ENCODE results near the gene PARD3. TPM values are rescaled to one million over a fixed set of nuclear protein-coding genes. Genes with fewer than 3 reads are reported as not detected.
"Not testable (repeated sequence)": the region's sequence is repeated elsewhere in the genome, so short reads cannot be mapped to it uniquely, and the experiment has no call there.

The PARD3 gene
- polyA plus RNA-seq, 3 donors from 2014 or later = 0.72 TPM; not detected in 2

DNA sequence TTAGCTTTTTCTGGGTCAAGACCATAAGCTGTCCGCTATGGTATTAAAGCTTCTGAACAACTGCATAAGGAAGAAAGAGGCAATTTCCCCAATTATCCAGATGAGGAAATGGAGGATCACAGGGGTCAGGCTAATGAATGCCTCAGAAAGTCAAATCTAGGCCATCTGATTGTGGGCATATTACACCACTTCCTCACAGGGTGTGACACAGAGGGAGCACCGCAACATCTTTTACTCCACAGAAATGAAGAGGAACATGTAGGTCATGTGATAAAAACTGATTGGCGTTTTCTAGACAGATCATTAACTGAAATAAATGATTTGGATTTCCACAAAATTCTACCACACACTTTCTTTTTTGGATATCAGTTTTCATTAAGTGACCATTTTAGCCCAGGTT lies 384.4 kb downstream of the PARD3 start:
- Mint-ChIP-seq H3K27ac (no peak overlapping the region), H3K27me3 (ENCODE audit: low read depth in 3 of 3) (peaks cover 0 to 2% (median 1%) of the 10 kb centered on the region in 3 donors), H3K4me3 (no peak overlapping the region), H3K4me1 (peaks cover 0 to 5% of the 10 kb centered on the region in 2 donors), H3K9me3 (no peaks in the 10 kb centered on the region), H3K36me3 (no peaks in the 10 kb centered on the region)
- DNase-seq = no peak

DNA sequence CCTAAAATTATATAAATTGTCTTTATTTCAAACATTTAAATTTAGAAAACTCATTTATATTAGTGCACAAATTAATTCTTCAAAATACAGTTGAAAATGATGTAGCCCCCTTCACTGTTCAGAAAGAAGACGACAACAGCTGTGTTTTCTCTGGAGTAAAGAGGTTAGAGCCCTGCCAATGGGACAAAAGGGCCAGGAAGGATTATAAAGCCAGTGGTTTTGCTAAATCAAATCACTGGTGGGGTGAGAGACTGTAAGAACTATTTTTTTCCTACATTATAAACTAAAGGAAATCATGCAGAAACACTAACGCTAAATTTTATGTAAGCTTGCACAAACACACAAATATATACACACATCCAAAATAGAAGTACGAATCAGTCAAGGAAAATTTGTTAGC lies 386.6 kb downstream of the PARD3 start:
- no peak overlapping the region for H3K27ac Mint-ChIP-seq
- no peak for DNase-seq
- H3K36me3 Mint-ChIP-seq = no peaks in the 10 kb centered on the region
- H3K4me1 Mint-ChIP-seq = peaks cover 0 to 5% of the 10 kb centered on the region in 2 donors
- no peak overlapping the region for H3K4me3 Mint-ChIP-seq
- peaks cover 0 to 2% (median 1%) of the 10 kb centered on the region in 3 donors for H3K27me3 Mint-ChIP-seq (ENCODE audit: low read depth in 3 of 3)
- no peaks in the 10 kb centered on the region for H3K9me3 Mint-ChIP-seq

DNA sequence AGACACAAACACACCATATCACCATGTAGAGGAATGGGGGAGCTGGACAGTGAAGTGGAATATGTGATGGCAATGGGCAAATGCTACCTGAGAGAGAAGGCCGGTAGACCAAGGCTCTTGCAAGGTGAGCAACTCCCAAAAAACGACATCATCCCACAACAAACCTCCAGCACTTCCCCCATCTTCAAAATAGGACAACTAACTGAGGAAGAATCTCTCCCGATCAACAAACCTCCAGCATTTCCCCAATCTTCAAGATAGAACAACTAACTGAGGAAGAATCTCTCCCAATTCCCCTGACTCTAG lies 387.2 kb downstream of the PARD3 start:
- no peak overlapping the region for H3K4me3 Mint-ChIP-seq
- peaks cover 0 to 5% of the 10 kb centered on the region in 2 donors for H3K4me1 Mint-ChIP-seq
- no peak overlapping the region for H3K27ac Mint-ChIP-seq
- H3K27me3 Mint-ChIP-seq (ENCODE audit: low read depth in 3 of 3) = peaks cover 0 to 2% (median 1%) of the 10 kb centered on the region in 3 donors
- no peaks in the 10 kb centered on the region for H3K9me3 Mint-ChIP-seq
- DNase-seq = no peak
- no peaks in the 10 kb centered on the region for H3K36me3 Mint-ChIP-seq

DNA sequence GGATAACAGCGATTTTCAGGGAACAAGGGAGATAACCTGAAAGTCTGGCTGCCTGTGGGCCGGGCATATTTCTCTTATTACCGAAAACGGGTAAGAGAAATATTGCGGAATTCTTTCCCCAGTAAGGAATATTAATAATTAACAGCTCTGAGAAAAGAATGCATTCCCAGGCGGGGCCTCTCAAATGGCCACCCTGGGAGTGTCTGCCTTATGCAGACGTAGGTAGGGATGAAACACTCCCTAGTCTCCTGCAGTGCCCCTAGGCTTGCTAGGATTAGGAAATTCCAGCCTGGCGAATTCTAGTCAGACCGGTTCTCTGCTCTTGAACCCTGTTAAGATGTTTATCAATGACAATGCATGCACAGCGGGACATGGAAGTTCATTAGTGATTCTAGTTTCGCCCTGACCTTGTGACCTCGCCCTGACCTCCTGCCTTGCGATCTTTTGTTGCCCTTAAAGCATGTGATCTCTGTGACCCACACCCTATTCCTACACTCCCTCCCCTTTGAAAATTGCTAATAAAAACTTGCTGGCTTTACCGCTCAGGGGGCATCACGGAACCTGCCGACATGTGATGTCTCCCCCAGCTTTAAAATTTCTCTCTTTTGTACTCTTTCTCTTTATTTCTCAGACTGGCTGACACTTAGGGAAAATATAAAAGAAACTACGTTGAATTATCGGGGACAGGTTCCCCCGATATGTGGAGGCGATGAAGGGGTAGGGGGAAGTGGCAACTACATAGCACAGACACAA lies 387.8 kb downstream of the PARD3 start:
- not testable (repeated sequence) for DNase-seq; H3K27me3 Mint-ChIP-seq (ENCODE audit: low read depth in 3 of 3); H3K27ac Mint-ChIP-seq; H3K9me3 Mint-ChIP-seq; H3K36me3 Mint-ChIP-seq; H3K4me3 Mint-ChIP-seq; H3K4me1 Mint-ChIP-seq

DNA sequence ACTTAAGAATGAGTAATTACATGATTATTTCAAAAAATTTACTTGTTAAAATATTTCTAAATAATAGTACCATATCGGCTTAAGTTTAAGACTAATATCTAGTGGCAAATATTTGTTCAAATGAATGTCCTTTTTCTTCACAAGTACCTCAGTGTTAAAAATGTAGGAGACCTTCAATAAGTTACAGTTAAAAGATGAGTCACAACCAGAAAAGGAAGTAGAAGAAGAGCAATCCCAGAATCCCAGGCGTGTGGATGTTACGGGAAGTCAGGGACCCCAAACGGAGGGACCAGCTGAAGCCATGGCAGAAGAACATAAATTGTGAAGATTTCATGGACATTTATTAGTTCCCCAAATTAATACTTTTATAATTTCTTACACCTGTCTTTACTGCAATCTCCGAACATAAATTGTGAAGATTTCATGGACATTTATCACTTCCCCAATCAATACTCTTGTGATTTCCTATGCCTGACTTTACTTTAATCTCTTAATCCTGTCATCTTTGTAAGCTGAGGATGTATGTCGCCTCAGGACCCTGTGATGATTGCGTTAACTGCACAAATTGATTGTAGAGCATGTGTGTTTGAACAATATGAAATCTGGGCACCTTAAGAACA lies 388.4 kb downstream of the PARD3 start:
- not testable (repeated sequence) for H3K27me3 Mint-ChIP-seq (ENCODE audit: low read depth in 3 of 3); H3K9me3 Mint-ChIP-seq; H3K4me3 Mint-ChIP-seq; H3K36me3 Mint-ChIP-seq; DNase-seq; H3K27ac Mint-ChIP-seq; H3K4me1 Mint-ChIP-seq

DNA sequence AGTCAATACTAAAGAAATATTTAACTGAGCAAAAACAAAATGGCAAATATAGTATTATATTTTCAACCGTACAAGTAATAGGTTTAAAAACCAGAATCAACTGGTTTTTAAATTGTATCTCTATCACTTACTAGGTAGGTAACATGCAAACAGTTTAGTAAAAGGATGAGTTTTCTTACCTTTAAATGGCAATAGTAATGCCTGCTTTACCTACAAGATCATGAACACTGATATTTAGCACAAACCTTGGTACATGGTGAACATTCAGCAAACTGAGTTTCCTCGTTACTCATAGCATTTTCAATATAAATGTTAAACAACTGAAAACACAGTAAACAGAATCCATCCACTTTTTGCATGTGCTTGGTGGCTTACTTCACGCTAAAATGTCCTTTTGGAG lies 389.1 kb downstream of the PARD3 start:
- Mint-ChIP-seq H3K36me3 (no peaks in the 10 kb centered on the region), H3K4me1 (peaks cover 0 to 5% of the 10 kb centered on the region in 2 donors), H3K27ac (no peak overlapping the region), H3K9me3 (no peaks in the 10 kb centered on the region), H3K4me3 (no peak overlapping the region), H3K27me3 (ENCODE audit: low read depth in 3 of 3) (peaks cover 0 to 2% (median 1%) of the 10 kb centered on the region in 3 donors)
- no peak for DNase-seq

DNA sequence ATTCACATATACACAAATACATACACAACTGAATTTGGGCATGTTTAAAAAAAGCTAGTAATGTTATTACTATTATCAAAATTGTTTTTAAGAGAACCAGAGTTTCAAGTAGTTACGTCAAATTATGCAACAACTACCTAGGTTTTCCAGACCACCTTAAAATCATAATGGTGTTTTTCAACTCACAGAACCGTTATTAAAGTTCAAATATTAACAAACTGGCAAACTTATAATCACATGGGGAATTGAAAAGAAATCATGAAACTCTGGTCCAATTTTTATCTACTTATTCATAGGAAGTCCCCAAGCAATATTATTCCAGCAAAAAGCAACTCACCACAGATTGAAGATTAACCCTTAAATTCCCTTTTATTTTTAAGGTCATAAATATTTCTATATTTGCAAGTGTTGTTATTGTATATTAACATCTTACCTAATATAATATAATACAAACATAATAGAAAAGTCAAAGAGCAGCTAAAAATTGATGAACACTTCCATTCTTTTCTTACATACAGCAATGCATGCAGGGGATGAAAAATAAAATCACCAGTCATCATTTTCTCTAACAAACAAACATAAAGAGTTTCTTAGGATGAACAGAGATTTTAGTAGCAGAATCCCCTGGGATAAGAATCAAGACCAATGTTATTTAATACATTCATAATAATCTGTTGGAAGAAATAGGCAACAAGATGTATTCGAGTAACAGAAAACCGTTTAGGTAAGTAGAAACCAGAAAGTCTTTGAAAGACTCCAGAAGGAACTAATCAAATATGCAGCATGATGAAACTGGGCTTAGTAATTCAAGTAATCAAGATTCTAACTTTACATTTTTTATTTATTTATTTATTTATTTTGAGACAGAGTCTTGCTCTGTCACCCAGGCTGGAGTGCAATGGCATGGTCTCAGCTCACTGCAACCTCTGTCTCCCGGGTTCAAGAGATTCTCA lies 391.1 kb downstream of the PARD3 start:
- Mint-ChIP-seq H3K27ac (no peak overlapping the region), H3K4me3 (no peak overlapping the region), H3K27me3 (ENCODE audit: low read depth in 3 of 3) (peaks cover 0 to 2% (median 1%) of the 10 kb centered on the region in 3 donors), H3K4me1 (no peaks in the 10 kb centered on the region), H3K9me3 (no peaks in the 10 kb centered on the region), H3K36me3 (no peaks in the 10 kb centered on the region)
- DNase-seq = no peak

DNA sequence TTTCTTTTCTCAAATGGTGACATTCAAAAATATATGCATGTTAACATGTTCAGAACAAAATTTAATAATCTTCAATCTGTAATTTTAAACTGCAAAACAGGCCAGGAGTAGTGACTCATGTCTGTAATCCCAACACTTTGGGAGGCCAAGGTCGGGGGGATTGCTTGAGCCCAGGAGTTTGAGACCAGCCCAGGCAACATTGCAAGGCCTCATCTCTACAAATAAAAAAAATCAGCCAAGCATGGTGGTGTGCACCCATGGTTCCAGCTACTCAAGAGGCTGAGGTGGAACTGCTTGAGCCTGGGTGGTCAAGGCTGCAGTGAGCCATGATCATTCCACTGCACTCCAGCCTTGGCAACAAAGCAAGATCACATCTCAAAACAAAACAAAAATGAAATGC lies 394.3 kb downstream of the PARD3 start:
- H3K36me3 Mint-ChIP-seq = no peaks in the 10 kb centered on the region
- H3K27ac Mint-ChIP-seq = no peak overlapping the region
- H3K4me1 Mint-ChIP-seq = no peaks in the 10 kb centered on the region
- no peak for DNase-seq
- peaks cover 0 to 2% (median 0%) of the 10 kb centered on the region in 3 donors for H3K27me3 Mint-ChIP-seq (ENCODE audit: low read depth in 3 of 3)
- no peaks in the 10 kb centered on the region for H3K9me3 Mint-ChIP-seq
- no peak overlapping the region for H3K4me3 Mint-ChIP-seq

DNA sequence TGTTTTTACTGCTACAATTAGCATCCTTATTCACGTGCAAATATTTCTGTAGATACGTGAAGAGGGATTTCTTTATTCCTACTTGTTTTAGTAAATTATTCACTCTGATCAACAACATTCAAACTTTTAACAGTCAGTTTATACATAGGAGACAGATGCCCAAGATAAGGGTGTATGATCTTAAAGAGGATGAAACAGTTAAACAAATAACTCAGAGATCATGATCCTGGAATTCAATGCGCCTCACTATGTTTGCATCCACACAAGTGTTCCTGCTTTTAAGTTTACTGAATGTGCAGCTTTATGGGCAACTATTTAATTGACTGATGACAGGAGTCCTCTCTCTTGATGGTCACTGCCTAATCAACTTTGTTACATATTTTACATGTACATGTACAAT lies 394.8 kb downstream of the PARD3 start:
- H3K27ac Mint-ChIP-seq = no peak overlapping the region
- no peaks in the 10 kb centered on the region for H3K4me1 Mint-ChIP-seq
- no peak overlapping the region for H3K4me3 Mint-ChIP-seq
- DNase-seq = no peak
- peaks cover 0 to 2% (median 0%) of the 10 kb centered on the region in 3 donors for H3K27me3 Mint-ChIP-seq (ENCODE audit: low read depth in 3 of 3)
- no peaks in the 10 kb centered on the region for H3K36me3 Mint-ChIP-seq
- H3K9me3 Mint-ChIP-seq = no peaks in the 10 kb centered on the region

DNA sequence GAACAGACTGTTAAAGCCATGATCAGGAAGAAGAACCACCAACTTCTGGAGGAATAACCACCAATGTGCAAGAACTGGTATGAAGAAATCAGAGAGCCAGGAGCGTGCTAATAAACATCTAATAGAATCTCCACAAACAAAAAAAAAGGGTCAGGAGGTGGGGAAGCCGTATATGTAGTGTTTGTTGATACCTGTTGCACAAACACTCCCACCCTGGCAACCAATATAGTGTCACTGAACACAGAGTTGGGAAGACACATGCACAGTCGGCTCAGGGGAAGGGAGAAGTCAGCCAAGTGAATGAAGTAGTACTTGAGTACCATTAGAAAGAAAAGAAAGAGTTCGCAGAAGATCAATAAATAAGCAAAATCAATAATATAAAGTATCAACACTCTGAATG lies 400.1 kb downstream of the PARD3 start:
- Mint-ChIP-seq H3K27me3 (ENCODE audit: low read depth in 3 of 3) (no peaks in the 10 kb centered on the region), H3K4me1 (no peaks in the 10 kb centered on the region), H3K27ac (no peak overlapping the region), H3K4me3 (no peak overlapping the region), H3K9me3 (no peaks in the 10 kb centered on the region), H3K36me3 (no peaks in the 10 kb centered on the region)
- DNase-seq = no peak

DNA sequence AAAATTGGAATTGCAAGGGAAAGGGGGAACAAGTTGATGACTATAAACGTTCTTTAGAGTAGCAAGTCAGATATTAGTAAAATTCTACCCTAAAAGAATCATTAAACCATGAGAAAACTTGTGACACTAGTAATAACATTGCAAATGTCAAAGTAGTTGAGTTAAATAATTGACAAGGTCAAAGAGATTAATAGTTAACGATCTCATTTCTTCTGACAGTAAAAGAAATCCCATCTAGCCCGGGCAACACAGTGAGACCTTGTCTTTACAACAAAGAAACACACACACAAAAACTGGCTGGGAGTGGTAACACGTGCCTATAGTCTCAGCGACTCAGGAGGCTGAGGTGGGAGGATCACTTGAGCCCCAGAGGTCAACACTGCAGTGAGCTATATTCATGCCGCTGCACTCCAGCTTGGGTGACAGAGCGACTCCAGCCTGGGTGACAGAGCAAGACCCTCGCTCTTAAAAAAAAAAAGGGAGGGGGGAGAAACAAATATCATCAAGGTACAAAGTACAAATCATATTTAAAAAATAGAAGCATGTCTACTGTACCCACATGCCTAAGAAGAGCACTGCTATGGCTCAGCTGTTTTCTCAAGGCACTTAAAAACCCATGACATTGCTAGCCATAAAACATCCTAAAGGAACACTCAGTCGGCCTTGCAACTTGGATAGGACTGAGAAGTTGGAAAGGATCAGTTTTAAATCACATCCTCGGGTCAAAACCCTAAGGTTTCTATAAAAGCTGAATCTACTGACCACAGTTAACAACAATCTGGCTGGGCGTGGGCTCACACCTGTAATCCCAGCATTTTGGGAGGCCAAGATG lies 401.1 kb downstream of the PARD3 start:
- Mint-ChIP-seq H3K4me3 (no peak overlapping the region), H3K9me3 (no peaks in the 10 kb centered on the region), H3K27me3 (ENCODE audit: low read depth in 3 of 3) (no peaks in the 10 kb centered on the region), H3K36me3 (no peaks in the 10 kb centered on the region), H3K27ac (no peak overlapping the region), H3K4me1 (no peaks in the 10 kb centered on the region)
- no peak for DNase-seq

DNA sequence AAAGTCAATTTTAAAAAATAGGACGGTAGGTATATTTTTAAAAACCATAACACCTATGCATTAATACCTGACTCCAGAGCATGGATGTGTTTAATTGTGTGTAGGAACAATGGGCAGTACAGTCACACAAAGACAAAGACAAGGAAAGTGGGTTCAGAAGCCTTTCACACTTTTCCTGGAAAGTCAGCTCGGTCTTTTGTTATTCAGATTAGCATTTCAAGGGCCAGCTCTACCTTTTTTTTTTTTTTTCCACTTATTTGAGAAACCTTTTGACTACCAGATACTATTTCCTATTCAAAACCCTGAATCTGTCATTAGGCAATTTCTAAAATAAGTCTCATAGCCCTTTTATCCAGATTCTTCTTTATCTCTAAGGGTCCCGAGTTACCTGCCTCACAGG lies 401.9 kb downstream of the PARD3 start:
- H3K27ac Mint-ChIP-seq = no peak overlapping the region
- no peak for DNase-seq
- no peaks in the 10 kb centered on the region for H3K36me3 Mint-ChIP-seq
- H3K27me3 Mint-ChIP-seq (ENCODE audit: low read depth in 3 of 3) = no peaks in the 10 kb centered on the region
- no peaks in the 10 kb centered on the region for H3K4me1 Mint-ChIP-seq
- H3K4me3 Mint-ChIP-seq = no peak overlapping the region
- H3K9me3 Mint-ChIP-seq = no peaks in the 10 kb centered on the region

DNA sequence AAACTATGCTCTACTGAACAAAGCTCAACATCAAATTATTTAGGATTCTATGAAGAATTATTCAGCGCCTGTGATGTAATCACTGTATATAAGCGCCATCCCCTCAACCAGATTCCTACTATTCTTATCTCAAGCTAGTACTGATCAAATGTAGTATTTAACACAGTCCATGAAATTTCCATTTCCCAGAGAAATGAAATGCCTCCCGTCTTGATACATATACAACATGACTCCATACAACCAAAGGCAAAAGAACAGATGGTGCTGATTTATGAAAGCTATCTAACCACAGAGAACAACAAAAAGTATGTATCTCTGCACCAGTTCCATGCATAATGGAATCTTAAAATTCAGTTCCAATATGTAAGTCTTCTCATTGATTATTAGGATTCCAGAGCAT lies 406.1 kb downstream of the PARD3 start:
- Mint-ChIP-seq H3K9me3 (no peaks in the 10 kb centered on the region), H3K27ac (no peak overlapping the region), H3K27me3 (ENCODE audit: low read depth in 3 of 3) (peaks cover 0 to 2% (median 2%) of the 10 kb centered on the region in 3 donors), H3K36me3 (no peaks in the 10 kb centered on the region), H3K4me3 (no peak overlapping the region), H3K4me1 (no peaks in the 10 kb centered on the region)
- DNase-seq = no peak
